GM12878 (cell line): ENCODE data around the gene YTHDF1. TPM values are rescaled to one million over a fixed set of nuclear protein-coding genes. Genes with fewer than 3 reads are reported as not detected.

Experiments used
- ATAC-seq: fragments of 200-7000 bp; cut with Tn5 transposase; 3 replicates; pipeline ENCODE4 v1.9.1; 2020; ENCODE audit warnings: mild to moderate bottlenecking, moderate library complexity
- BruUV-seq: library from RNA; stranded (reverse); fragments of 400-500 nt; replicated peaks from 2 replicates; lab custom pipeline; 2021; lab: Mats Ljungman, UMichigan
- CTCF ChIA-PET: fragments of 300-600 bp; sonication (Branson Sonifier 250); formaldehyde crosslinking; extraction: SDS; loops from one replicate; lab custom pipeline; 2021; ENCODE audit warnings: inconsistent platforms; lab: Yijun Ruan, JAX
- POLR2A ChIA-PET: fragments of 350-600 bp; formaldehyde crosslinking; extraction: SDS; loops from one replicate; lab custom pipeline; 2021; ENCODE audit warnings: inconsistent platforms; lab: Charles Lee
- RAD21 ChIA-PET: fragments of 300-600 bp; sonication (Branson Sonifier 250); formaldehyde crosslinking; loops from one replicate; lab custom pipeline; 2023; ENCODE audit warnings: antibody characterized with exemption; ENCODE audit not compliant: unreplicated experiment; lab: Charles Lee
- SMC1A ChIA-PET: fragments of 300-600 bp; sonication (Branson Sonifier 250); formaldehyde crosslinking; loops from one replicate; lab custom pipeline; 2023; ENCODE audit not compliant: unreplicated experiment, uncharacterized antibody; lab: Charles Lee
- DNase-seq: peaks from one replicate; pipeline ENCODE4 v3.0.0-alpha.2; 2011; ENCODE audit warnings: low read depth, low spot score
- FAIRE-seq: peaks from 3 replicates; lab custom pipeline; 2011; peaks lifted over from hg19 to GRCh38; lab: Jason Lieb, UNC
- H2AFZ ChIP-seq: 2 replicates; pipeline ENCODE4 v1.6.0; 2011; ENCODE audit warnings: low read depth, low read length, control low read depth; ENCODE audit not compliant: control insufficient read depth
- H3K27ac ChIP-seq: 2 replicates; pipeline ENCODE4 v1.5.1; 2011; ENCODE audit warnings: control low read depth; ENCODE audit not compliant: control insufficient read depth, insufficient read depth
- H3K27me3 ChIP-seq, 2 experiments: replicated peaks in 1 of 2; 2 replicates each; pipeline versions ENCODE4 v1.6.0 to v1.6.1; 2011; ENCODE audit warnings: low read length in 1 of 2; ENCODE audit not compliant: control insufficient read depth in 2 of 2, insufficient read depth in 2 of 2
- H3K36me3 ChIP-seq, 2 experiments: 2 replicates each; pipeline ENCODE4 v1.5.1; 2011; ENCODE audit warnings: low read length in 1 of 2; ENCODE audit not compliant: control insufficient read depth in 2 of 2, insufficient read depth in 2 of 2
- H3K4me1 ChIP-seq: 2 replicates; pipeline ENCODE4 v1.6.1; 2011; ENCODE audit warnings: mild to moderate bottlenecking, low read length, moderate library complexity, mixed read lengths; ENCODE audit not compliant: control insufficient read depth, insufficient read depth
- H3K4me2 ChIP-seq: 2 replicates; pipeline ENCODE4 v1.6.0; 2011; ENCODE audit warnings: control low read depth; ENCODE audit not compliant: control insufficient read depth, insufficient read depth
- H3K4me3 ChIP-seq: fragments of 200-600 bp; sonication (generic); 2 replicates; pipeline ENCODE4 v1.5.1; 2016
- H3K79me2 ChIP-seq: 2 replicates; pipeline ENCODE4 v1.6.0; 2011; ENCODE audit warnings: low read length; ENCODE audit not compliant: control insufficient read depth, insufficient read depth
- H3K9ac ChIP-seq: 2 replicates; pipeline ENCODE4 v1.8.0; 2011; ENCODE audit warnings: low read length, control low read depth, mixed read lengths; ENCODE audit not compliant: control insufficient read depth, insufficient read depth
- H3K9me3 ChIP-seq: replicated peaks from 3 replicates; pipeline ENCODE4 v1.5.1; 2011; ENCODE audit warnings: mild to moderate bottlenecking, low read length; ENCODE audit not compliant: control insufficient read depth, insufficient read depth
- H4K20me1 ChIP-seq: 2 replicates; pipeline ENCODE4 v1.6.0; 2011; ENCODE audit not compliant: control insufficient read depth, insufficient read depth
- BACH1 ChIP-seq: fragments of 450-650 bp; IDR thresholded peaks from 2 replicates; pipeline ENCODE4 v1.6.1; 2017; ENCODE audit warnings: mild to moderate bottlenecking, borderline replicate concordance
- CBX5 ChIP-seq: sonication (generic); IDR thresholded peaks from 2 replicates; pipeline ENCODE4 v1.6.1; 2016; ENCODE audit warnings: low read depth, moderate library complexity, mild to moderate bottlenecking, inconsistent platforms
- CEBPZ ChIP-seq: fragments of 150-350 bp; IDR thresholded peaks from 2 replicates; pipeline ENCODE4 v1.6.1; 2016; ENCODE audit warnings: low read depth, low read length
- CREM ChIP-seq: IDR thresholded peaks from 2 replicates; pipeline ENCODE4 v1.6.1; 2014; ENCODE audit warnings: antibody characterized with exemption, low read depth
- CTCF ChIP-seq, 3 experiments: IDR thresholded peaks in 2 of 3; conservative IDR thresholded peaks in 1 of 3; 2 replicates each; pipeline ENCODE4 v1.5.1; 2011; ENCODE audit warnings: low read depth in 3 of 3, low read length in 3 of 3, mild to moderate bottlenecking in 3 of 3, control low read depth in 2 of 3, moderate library complexity in 2 of 3, inconsistent platforms in 1 of 3, mixed read lengths in 1 of 3; ENCODE audit not compliant: control insufficient read depth in 2 of 3, insufficient read depth in 1 of 3; ENCODE audit errors: extremely low read depth in 1 of 3
- MXI1 ChIP-seq: fragments of 150-350 bp; IDR thresholded peaks from 2 replicates; pipeline ENCODE4 v1.6.1; 2011; ENCODE audit warnings: low read depth, mild to moderate bottlenecking, inconsistent platforms, low read length, improper control_type of control experiment
- POLR2AphosphoS2 ChIP-seq: IDR thresholded peaks from 2 replicates; pipeline ENCODE4 v1.6.1; 2011; ENCODE audit warnings: low read depth, mild to moderate bottlenecking, low read length, improper control_type of control experiment, moderate library complexity
- SRF ChIP-seq, 2 experiments: IDR thresholded peaks; 2 replicates each; pipeline ENCODE4 v1.6.1; 2011; ENCODE audit warnings: low read depth in 2 of 2, low read length in 2 of 2, mild to moderate bottlenecking in 1 of 2, moderate library complexity in 1 of 2
- TCF12 ChIP-seq: IDR thresholded peaks from 2 replicates; pipeline ENCODE4 v1.6.1; 2011; ENCODE audit warnings: low read depth, mild to moderate bottlenecking, low read length
- TCF3 ChIP-seq: IDR thresholded peaks from 2 replicates; pipeline ENCODE4 v1.6.1; 2012; ENCODE audit warnings: low read depth, mild to moderate bottlenecking, low read length, borderline replicate concordance; ENCODE audit not compliant: insufficient read depth
- ZBTB4 ChIP-seq: fragments of 450-650 bp; formaldehyde crosslinking; IDR thresholded peaks from 2 replicates; pipeline ENCODE4 v1.4.0; 2022; ENCODE audit warnings: mild to moderate bottlenecking, moderate library complexity
- WGBS: methylation state at CpG from one replicate; pipeline ENCODE4 v1.1.6; 2016; ENCODE audit warnings: low lambda C conversion rate; ENCODE audit not compliant: insufficient replicate concordance, insufficient coverage; ENCODE audit errors: missing lambda C conversion rate; 5-methylcytosine and 5-hydroxymethylcytosine counted together
- in situ Hi-C: fragments of 300-500 bp; cut with MboI; formaldehyde crosslinking; loops from 9 replicates; pipeline ENCODE4 v1.14.3; 2018; ENCODE audit warnings: mixed read lengths
- intact Hi-C: fragments of 100-400 bp; cut with micrococcal nuclease; formaldehyde crosslinking; loops from one replicate; pipeline ENCODE4 v1.14.2; 2022; ENCODE audit not compliant: unreplicated experiment
- polyA plus RNA-seq, 11 experiments: library from polyadenylated mRNA; depleted of rRNA in 4 of 11; unstranded in 6 of 11; stranded (reverse) in 5 of 11; fragments of >200 nt; fragmentation: Nextera tagmentation in 4 of 11; fragmentation: Illumina TruSeq in 1 of 11; extraction: Ambion mirVana in 4 of 11; extraction: Trizol in 1 of 11; gene quantifications; 1 replicate in 1 of 11; 2 replicates in 10 of 11; pipeline versions ENCODE4 v1.2.1 to v1.2.3, GENCODE V29; 2011 to 2016; ENCODE audit warnings: inconsistent platforms in 2 of 11, missing spikeins in 2 of 11, low read depth in 1 of 11
- total RNA-seq, 4 experiments: library from RNA; depleted of rRNA in 3 of 4; stranded (reverse); fragments of >200 nt in 3 of 4; fragmentation: Illumina TruSeq in 1 of 4; extraction: Trizol in 1 of 4; gene quantifications; 2 replicates each; pipeline versions ENCODE4 v1.2.1 to v1.2.3, GENCODE V29; 2013 to 2021

The YTHDF1 gene
- total and polyA plus RNA-seq, 10 of the 15 experiments (the other 5 are each of a cell fraction or from before 2014, with no cell fraction given): 4.6 to 37.8 (median 20.5) TPM

- ChIA-PET SMC1A (interaction anchor here (0.8 kb wide), 1 partner anchor 170 kb away, joined by 4 read pairs; no protein-coding TSS in a partner anchor), CTCF (interaction anchor here (0.6 to 3.0 kb wide), 7 partner anchors 36 to 356 kb away, joined by 3 to 8 read pairs (median 4); no protein-coding TSS in a partner anchor), POLR2A (no interaction called here), RAD21 (interaction anchor here (1.1 kb wide), 1 partner anchor 170 kb away, joined by 4 read pairs; no protein-coding TSS in a partner anchor)
- Histone ChIP-seq H3K9me3 (no peaks in the 10 kb centered on the region), H3K4me2 (peak overlapping the region; percentile 71; the same call in 1 of the 2 replicates), H3K9ac (no peak overlapping the region), H3K4me1 (no peaks in the 10 kb centered on the region), H3K27me3 (peaks cover 14 to 17% of the 10 kb centered on the region in 2 experiments), H4K20me1 (no peaks in the 10 kb centered on the region), H3K4me3 (no peak overlapping the region; the same call in 1 of the 2 replicates), H3K36me3 (no peaks in the 10 kb centered on the region), H3K79me2 (no peaks in the 10 kb centered on the region), H3K27ac (no peak overlapping the region), H2AFZ (no peak overlapping the region)
- ATAC-seq (peak; percentile 78), FAIRE-seq (no peak), DNase-seq (no peak)
- no TSS peak for BruUV-seq
- intact Hi-C loops (loop anchor here (2.0 kb wide), 1 partner anchor 122 kb away; no protein-coding TSS in a partner anchor), in situ Hi-C loops (no loop called here)
- 1% methylated on average over 47 of the region's 74 CpGs for WGBS
- 0 out of 2 replicates have a peak, but pooled peaks have one; percentile 44 for TF ChIP-seq BACH1
- peak; percentile 76; the same call in 1 of the 2 replicates for TF ChIP-seq TCF12
- no peak for TF ChIP-seq SRF (IDR thresholded peaks at IDR 0.05; ENCODE audit: low read depth in 2 of 2, low read length in 2 of 2)
- no peak for TF ChIP-seq CEBPZ
- TF ChIP-seq CBX5: no peak
- no peak for TF ChIP-seq ZBTB4 (CRISPR knock-in tag)
- TF ChIP-seq MXI1: 0 out of 2 replicates have a peak, but pooled peaks have one; percentile 34
- TF ChIP-seq POLR2AphosphoS2: no peak
- TF ChIP-seq CREM: peak; percentile 12; the same call in 1 of the 2 replicates
- peak; percentile 51; the same call in 1 of the 2 replicates for TF ChIP-seq TCF3
- TF ChIP-seq CTCF (IDR thresholded peaks at IDR 0.05 in 2 of 3, conservative IDR thresholded peaks at IDR 0.05 in 1 of 3; ENCODE audit: control insufficient read depth in 2 of 3, extremely low read depth in 1 of 3, insufficient read depth in 1 of 3, low read depth in 3 of 3, low read length in 3 of 3): peak; percentile 51 to 85 (median 75)
Measured at GRCh38 chr20:63178889-63179686, 36.8 kb downstream of the YTHDF1 start.
